RWPE2 (cell line): Measurements from ENCODE around the gene TCF12.
"Not testable (repeated sequence)": the region's sequence is repeated elsewhere in the genome, so short reads cannot be mapped to it uniquely, and the experiment has no call there.

Experiments
- ATAC-seq: fragments of 200-7000 bp; cut with Tn5 transposase; 3 replicates; pipeline ENCODE4 v1.9.1; 2021; ENCODE audit warnings: low read depth
- DNase-seq: peaks from one replicate; pipeline ENCODE4 v3.0.0-alpha.2; 2020; ENCODE audit warnings: low spot score
- H3K27ac ChIP-seq: fragments of 450-650 bp; 2 replicates; pipeline ENCODE4 v1.5.1; 2017; ENCODE audit warnings: mild to moderate bottlenecking; ENCODE audit not compliant: poor library complexity, severe bottlenecking
- H3K27me3 ChIP-seq: fragments of 250-450 bp; sonication (Bioruptor Pico); 2 replicates; pipeline ENCODE4 v1.5.1; 2021; ENCODE audit warnings: mild to moderate bottlenecking, moderate library complexity; ENCODE audit not compliant: insufficient read depth, poor library complexity, severe bottlenecking
- H3K36me3 ChIP-seq: fragments of 250-450 bp; sonication (Bioruptor Pico); 2 replicates; pipeline ENCODE4 v1.5.1; 2020; ENCODE audit warnings: low read depth, mild to moderate bottlenecking, moderate library complexity
- H3K4me1 ChIP-seq: fragments of 250-450 bp; sonication (Bioruptor Pico); 2 replicates; pipeline ENCODE4 v1.5.1; 2021; ENCODE audit warnings: mild to moderate bottlenecking, moderate library complexity; ENCODE audit not compliant: insufficient read depth, poor library complexity, severe bottlenecking
- H3K4me3 ChIP-seq: fragments of 250-450 bp; sonication (Bioruptor Pico); 2 replicates; pipeline ENCODE4 v1.5.1; 2021; ENCODE audit warnings: mild to moderate bottlenecking, moderate library complexity; ENCODE audit not compliant: severe bottlenecking
- H3K9me3 ChIP-seq: fragments of 250-450 bp; sonication (Bioruptor Pico); 2 replicates; pipeline ENCODE4 v1.5.1; 2021; ENCODE audit warnings: mild to moderate bottlenecking, moderate library complexity; ENCODE audit not compliant: severe bottlenecking
- TF ChIP-seq, protein P1 (sequence below): fragments of 450-650 bp; IDR thresholded peaks from one replicate; pipeline ENCODE4 v1.5.1; 2017; ENCODE audit warnings: mild to moderate bottlenecking, moderate library complexity; ENCODE audit not compliant: poor library complexity, severe bottlenecking

The TCF12 gene

DNA sequence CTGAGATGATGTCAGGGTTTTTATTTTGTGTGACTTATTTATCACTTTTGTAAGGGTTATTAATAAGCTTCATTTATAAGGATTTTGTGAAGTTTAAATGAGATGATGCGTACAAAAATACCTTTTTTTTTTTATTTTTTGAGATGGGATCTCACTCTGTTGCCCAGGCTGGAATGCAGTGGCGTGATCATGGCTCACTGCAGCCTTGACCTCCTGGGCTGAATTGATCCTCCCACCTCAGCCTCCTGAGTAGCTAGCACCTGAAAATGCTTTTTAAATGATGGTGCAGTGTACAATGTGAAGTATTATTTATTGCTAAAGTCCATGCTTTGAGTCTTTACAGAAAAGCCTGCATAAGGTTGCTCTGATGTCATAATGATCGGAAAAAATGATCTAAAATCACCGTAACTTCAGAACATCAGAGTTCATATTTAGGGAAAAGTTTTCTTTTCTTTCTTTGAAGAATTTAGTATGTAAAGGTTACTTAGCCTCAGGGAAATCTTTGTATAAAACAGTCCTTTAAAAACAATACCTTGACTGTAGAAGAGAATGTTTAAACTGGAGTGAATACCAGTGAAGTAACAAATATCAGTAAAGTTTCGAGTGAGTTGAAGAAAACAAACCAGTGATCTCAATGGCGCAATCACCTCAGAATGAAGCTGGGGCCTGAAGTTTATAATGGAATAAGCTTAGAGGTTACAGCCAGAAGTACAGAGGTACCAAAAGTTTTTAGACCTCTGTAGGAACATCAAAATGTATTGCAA is 29.7 kb downstream of the TCF12 start:
- DNase-seq: no peak
- TF ChIP-seq, protein P1, sequence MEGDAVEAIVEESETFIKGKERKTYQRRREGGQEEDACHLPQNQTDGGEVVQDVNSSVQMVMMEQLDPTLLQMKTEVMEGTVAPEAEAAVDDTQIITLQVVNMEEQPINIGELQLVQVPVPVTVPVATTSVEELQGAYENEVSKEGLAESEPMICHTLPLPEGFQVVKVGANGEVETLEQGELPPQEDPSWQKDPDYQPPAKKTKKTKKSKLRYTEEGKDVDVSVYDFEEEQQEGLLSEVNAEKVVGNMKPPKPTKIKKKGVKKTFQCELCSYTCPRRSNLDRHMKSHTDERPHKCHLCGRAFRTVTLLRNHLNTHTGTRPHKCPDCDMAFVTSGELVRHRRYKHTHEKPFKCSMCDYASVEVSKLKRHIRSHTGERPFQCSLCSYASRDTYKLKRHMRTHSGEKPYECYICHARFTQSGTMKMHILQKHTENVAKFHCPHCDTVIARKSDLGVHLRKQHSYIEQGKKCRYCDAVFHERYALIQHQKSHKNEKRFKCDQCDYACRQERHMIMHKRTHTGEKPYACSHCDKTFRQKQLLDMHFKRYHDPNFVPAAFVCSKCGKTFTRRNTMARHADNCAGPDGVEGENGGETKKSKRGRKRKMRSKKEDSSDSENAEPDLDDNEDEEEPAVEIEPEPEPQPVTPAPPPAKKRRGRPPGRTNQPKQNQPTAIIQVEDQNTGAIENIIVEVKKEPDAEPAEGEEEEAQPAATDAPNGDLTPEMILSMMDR: no peak

DNA sequence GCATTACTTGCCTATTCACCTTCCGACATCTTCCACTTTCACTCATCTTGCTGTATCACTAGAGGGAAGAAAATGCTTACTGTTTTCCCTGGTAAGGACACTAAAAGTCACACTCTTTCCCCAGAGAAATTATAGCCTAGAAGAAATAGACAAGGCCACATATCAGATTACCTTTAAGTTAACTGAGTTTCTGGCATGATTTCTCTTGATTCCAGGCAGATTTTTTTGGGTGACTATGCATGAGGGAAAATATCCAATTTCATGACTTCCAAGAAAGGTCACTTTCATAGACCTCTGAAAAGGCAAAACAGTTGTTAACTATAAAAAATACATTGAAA is 30.3 kb downstream of the TCF12 start:
- no peak for ATAC-seq

More for the DNA sequence above, 29.7 kb downstream of the TCF12 start:
- Histone ChIP-seq H3K27me3 (no peaks in the 10 kb centered on the region), H3K9me3 (peaks cover 5% of the 10 kb centered on the region), H3K4me3 (no peak overlapping the region), H3K27ac (no peak overlapping the region), H3K4me1 (peaks cover 11% of the 10 kb centered on the region), H3K36me3 (peaks cover 24% of the 10 kb centered on the region)
- no peak; the same call in 2 of the 3 replicates for ATAC-seq

DNA sequence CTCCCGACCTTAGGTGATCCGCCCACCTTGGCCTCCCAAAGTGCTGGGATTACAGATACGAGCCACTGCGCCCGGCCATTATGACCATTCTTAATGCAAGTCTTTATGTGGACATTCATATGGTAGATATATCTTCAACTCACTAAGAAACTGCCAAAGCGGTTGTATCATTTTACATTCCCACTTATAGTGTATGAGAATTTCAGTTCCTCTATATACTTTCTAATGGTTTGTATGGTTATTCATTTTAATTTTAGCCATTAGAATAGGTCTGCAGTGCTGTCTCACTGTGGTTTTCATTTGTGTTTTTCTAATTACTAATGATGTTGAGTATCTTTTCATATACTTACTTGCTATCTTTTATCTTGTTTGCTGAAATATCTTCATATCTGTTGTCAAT is 32.5 kb downstream of the TCF12 start:
- ATAC-seq (no peak), DNase-seq (no peak)
- peaks cover 7% of the 10 kb centered on the region for H3K4me1 ChIP-seq
- H3K9me3 ChIP-seq: peaks cover 9% of the 10 kb centered on the region
- H3K4me3 ChIP-seq: no peak overlapping the region
- peaks cover 3% of the 10 kb centered on the region for H3K36me3 ChIP-seq
- TF ChIP-seq, protein P1: no peak
- no peak overlapping the region for H3K27ac ChIP-seq
- no peaks in the 10 kb centered on the region for H3K27me3 ChIP-seq

More for the DNA sequence above, 30.3 kb downstream of the TCF12 start:
- Histone ChIP-seq H3K27ac (no peak overlapping the region), H3K4me3 (no peak overlapping the region), H3K4me1 (peaks cover 7% of the 10 kb centered on the region), H3K9me3 (peaks cover 7% of the 10 kb centered on the region), H3K36me3 (peaks cover 23% of the 10 kb centered on the region), H3K27me3 (no peaks in the 10 kb centered on the region)
- no peak for DNase-seq
- TF ChIP-seq, protein P1: no peak

DNA sequence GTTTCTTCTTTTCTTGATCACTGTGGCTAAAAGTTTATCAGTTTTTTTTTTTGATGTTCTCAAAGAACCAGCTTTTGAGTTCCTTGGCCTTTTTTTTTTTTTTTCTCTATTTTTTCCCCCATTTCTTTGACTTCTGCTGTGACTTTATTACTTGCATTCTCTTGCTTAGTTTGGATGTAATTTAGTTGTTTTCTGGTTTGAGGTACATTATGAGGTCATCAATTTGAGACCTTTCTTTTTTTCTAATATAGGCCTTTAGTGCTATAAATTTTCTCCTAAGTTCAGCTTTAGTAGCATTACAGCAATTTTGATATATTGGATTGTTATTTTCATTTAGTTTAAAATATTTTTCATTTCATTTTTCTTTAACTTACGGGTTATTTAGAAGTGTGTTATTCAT is 35.3 kb downstream of the TCF12 start:
- DNase-seq (no peak), ATAC-seq (no peak)
- Histone ChIP-seq H3K4me1 (peaks cover 3% of the 10 kb centered on the region), H3K9me3 (peaks cover 16% of the 10 kb centered on the region), H3K27ac (no peak overlapping the region), H3K36me3 (peaks cover under 1% of the 10 kb centered on the region), H3K4me3 (no peak overlapping the region), H3K27me3 (no peaks in the 10 kb centered on the region)
- TF ChIP-seq, protein P1: no peak

DNA sequence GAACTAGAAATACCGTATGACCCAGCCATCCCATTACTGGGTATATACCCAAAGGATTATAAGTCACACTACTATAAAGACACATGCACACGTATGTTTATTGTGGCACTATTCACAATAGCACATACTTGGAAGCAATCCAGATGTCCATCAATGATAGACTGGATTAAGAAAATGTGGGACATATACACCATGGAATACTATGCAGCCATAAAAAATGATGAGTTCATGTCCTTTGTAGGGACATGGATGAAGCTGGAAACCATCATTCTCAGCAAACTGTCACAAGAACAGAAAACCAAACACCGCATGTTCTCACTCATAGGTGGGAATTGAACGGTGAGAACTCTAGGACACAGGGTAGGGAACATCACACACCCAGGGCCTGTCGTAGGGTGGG is 36.6 kb downstream of the TCF12 start:
- not testable (repeated sequence) for H3K4me1 ChIP-seq, H3K4me3 ChIP-seq, H3K36me3 ChIP-seq, H3K27me3 ChIP-seq, H3K27ac ChIP-seq, ATAC-seq, DNase-seq
- H3K9me3 ChIP-seq: peaks cover 16% of the 10 kb centered on the region
